Heart left ventricle (tissue), 16 donors: ENCODE measurements around the gene PGBD5. TPM values are rescaled to one million over a fixed set of nuclear protein-coding genes. Genes with fewer than 3 reads are reported as not detected.

ENCODE experiments used
- ATAC-seq, 4 donors: fragments of 200-7000 bp; cut with Tn5 transposase; one replicate each; pipeline ENCODE4 v1.9.1; 2020 to 2022; ENCODE audit warnings: moderate library complexity in 4 of 4, mild to moderate bottlenecking in 3 of 4, moderate number of reproducible peaks in 1 of 4
- DNase-seq, 5 donors: peaks; one replicate each; pipeline ENCODE4 v3.0.0-alpha.2; 2020
- H3K27ac ChIP-seq, 12 donors: fragments of 200-600 bp; sonication (generic) in 4 of 12; one replicate each; pipeline versions ENCODE4 v1.5.0 to v1.8.0; 2016 to 2022; ENCODE audit warnings: mild to moderate bottlenecking in 2 of 12
- H3K27me3 ChIP-seq, 9 donors: fragments of 200-600 bp; sonication (generic) in 2 of 9; one replicate each; pipeline versions ENCODE4 v1.5.1 to v1.8.0; 2016 to 2022; ENCODE audit warnings: mild to moderate bottlenecking in 3 of 9
- H3K36me3 ChIP-seq, 9 donors: fragments of 200-600 bp; sonication (generic) in 2 of 9; one replicate each; pipeline versions ENCODE4 v1.5.0 to v1.8.0; 2018 to 2022; ENCODE audit warnings: mild to moderate bottlenecking in 2 of 9
- H3K4me1 ChIP-seq, 12 donors: fragments of 200-600 bp; sonication (generic) in 4 of 12; one replicate each; pipeline versions ENCODE4 v1.5.0 to v1.8.0; 2016 to 2022; ENCODE audit warnings: mild to moderate bottlenecking in 3 of 12
- H3K4me3 ChIP-seq, 12 donors: fragments of 200-600 bp; sonication (generic) in 4 of 12; one replicate each; pipeline versions ENCODE4 v1.5.0 to v1.8.0; 2017 to 2022; ENCODE audit warnings: mild to moderate bottlenecking in 9 of 12, moderate library complexity in 4 of 12
- H3K9me3 ChIP-seq, 12 donors: fragments of 200-600 bp; sonication (generic) in 4 of 12; one replicate each; pipeline versions ENCODE4 v1.5.0 to v1.8.0; 2016 to 2022; ENCODE audit warnings: mild to moderate bottlenecking in 1 of 12
- CTCF ChIP-seq, 12 donors: fragments of 200-600 bp; sonication (generic) in 4 of 12; IDR thresholded peaks; one replicate each; pipeline versions ENCODE4 v1.5.0 to v1.8.0; 2018 to 2022; ENCODE audit warnings: antibody characterized with exemption in 12 of 12, mild to moderate bottlenecking in 5 of 12
- POLR2A ChIP-seq, 2 donors: fragments of 450-650 bp; IDR thresholded peaks; one replicate each; pipeline ENCODE4 v1.6.1; 2017; ENCODE audit warnings: antibody characterized with exemption in 2 of 2, mild to moderate bottlenecking in 2 of 2, moderate library complexity in 2 of 2
- WGBS, 4 donors: extraction: QIAGEN DNeasy Blood & Tissue Kit in 2 of 4; methylation state at CpG; one replicate each; pipeline versions ENCODE4 v1.1.5 to v1.1.7; 2013 to 2018; 5-methylcytosine and 5-hydroxymethylcytosine counted together
- intact Hi-C, 10 donors: fragments of 100-400 bp; cut with DNase I; formaldehyde crosslinking; loops; one replicate each; pipeline versions ENCODE4 v1.11.1 to v1.14.2; 2022
- polyA plus RNA-seq, 2 donors: library from polyadenylated mRNA; stranded (reverse); fragments of 200-250 nt; gene quantifications; one replicate each; pipeline ENCODE4 v1.2.3, GENCODE V29; 2013
- total RNA-seq, 9 donors: library from RNA; depleted of rRNA in 2 of 9; stranded (reverse); fragments of >200 nt in 2 of 9; fragmentation: NEBNext Ultra II Directional in 3 of 9; extraction: Animal tissue kit (Norgen Biotek cat#: 25700) in 3 of 9; gene quantifications; one replicate each; pipeline versions ENCODE4 v1.1.0 to v1.2.4, GENCODE V29; 2016 to 2023
- donor health status: ischemic (EF 13 %, LVEDD 7.1; RV severe dilation, severe dysfunction).
- donor health status: healthy with polysubstance abuse.
- donor health status: DM: no; HTN: yes; CAD: no.
- donor health status: DM: no; HTN: no; CAD: no.
- donor health status: ischemic (EF 25% LVEDD 6.9; RV normal size, moderate dysfunction).
- donor health status: ischemic (EF 25% LVEDD 5.7; RV mildly dilated, moderate dysfunction).
- donor health status: healthy.
- donor health status: DM: yes; HTN: yes; CAD: no.
- donor health status: ischemic (EF 35%, LVEDD 5.7; RV mildly dilated, moderate dysfunction).
- donor health status: nonischemic (EF 11% LVEDD 7.7; RV severe dilation, severe dysfunction).
- donor health status: DM: yes; HTN: yes; CAD: no.
- donor health status: PGD.
- donor health status: ischemic (EF 29% LVEDD 5.4; RV normal size, mild dysfunction).
- donor health status: nonischemic (EF 23%, LVEDD 6.1; RV moderate dilation, normal function).

PGBD5 gene
- total and polyA plus RNA-seq, 11 donors = 1.3 to 16.1 (median 6.3) TPM

GRCh38 chr1:230268371-230269170 is 157.6 kb downstream of the PGBD5 start:
- WGBS, 4 donors = 84 to 86% (median 85%) methylated on average over 18 to 19 of the region's 19 CpGs
- H3K4me1 ChIP-seq = peaks cover 0 to 32% (median 17%) of the 10 kb centered on the region in 12 donors
- intact Hi-C loops = loop anchor here in 4 of 10 donors (5.0 kb wide), 2 partner anchors 51 to 606 kb away; no protein-coding TSS in a partner anchor
- ATAC-seq = peak; percentile 45 to 79 (median 72)
- H3K9me3 ChIP-seq = no peaks in the 10 kb centered on the region
- DNase-seq = peak in 2 of 5 donors; percentile 37 to 48
- no peak overlapping the region for H3K4me3 ChIP-seq
- peak; percentile 37 to 71 (median 56) for TF ChIP-seq CTCF (IDR thresholded peaks at IDR 0.05)
- TF ChIP-seq POLR2A (IDR thresholded peaks at IDR 0.05) = no peak
- peaks cover 0 to 42% (median 26%) of the 10 kb centered on the region in 9 donors for H3K36me3 ChIP-seq
- no peaks in the 10 kb centered on the region for H3K27me3 ChIP-seq
- H3K27ac ChIP-seq = peak overlapping the region in 2 of 12 donors; percentile 32 to 48

GRCh38 chr1:230267338-230268065 is 158.6 kb downstream of the PGBD5 start:
- ATAC-seq (no peak), DNase-seq (no peak)
- 91 to 93% (median 93%) methylated on average over 14 to 17 of the region's 17 CpGs for WGBS, 4 donors
- Histone ChIP-seq H3K9me3 (no peaks in the 10 kb centered on the region), H3K4me1 (peaks cover 0 to 30% (median 17%) of the 10 kb centered on the region in 12 donors), H3K4me3 (no peak overlapping the region), H3K27ac (no peak overlapping the region), H3K36me3 (peaks cover 0 to 49% (median 36%) of the 10 kb centered on the region in 9 donors), H3K27me3 (no peaks in the 10 kb centered on the region)
- TF ChIP-seq CTCF (IDR thresholded peaks at IDR 0.05) = no peak
- no peak for TF ChIP-seq POLR2A (IDR thresholded peaks at IDR 0.05)
- intact Hi-C loops = loop anchor here in 4 of 10 donors (5.0 kb wide), 2 partner anchors 50 to 605 kb away; no protein-coding TSS in a partner anchor

GRCh38 chr1:230266456-230266855 is 159.7 kb downstream of the PGBD5 start:
- no peak for TF ChIP-seq CTCF (IDR thresholded peaks at IDR 0.05)
- TF ChIP-seq POLR2A (IDR thresholded peaks at IDR 0.05) = no peak
- Histone ChIP-seq H3K27me3 (no peaks in the 10 kb centered on the region), H3K27ac (no peak overlapping the region), H3K9me3 (no peaks in the 10 kb centered on the region), H3K36me3 (peaks cover 0 to 58% (median 43%) of the 10 kb centered on the region in 9 donors), H3K4me1 (peaks cover 0 to 30% (median 17%) of the 10 kb centered on the region in 12 donors), H3K4me3 (no peak overlapping the region)
- DNase-seq (no peak), ATAC-seq (no peak)
- 25 to 45% (median 30%) methylated on average over 2 of the region's 2 CpGs for whole genome bisulfite sequencing, 4 donors
- intact Hi-C loops = loop anchor here in 4 of 10 donors (5.0 kb wide), 2 partner anchors 49 to 604 kb away; no protein-coding TSS in a partner anchor
